Body of pancreas (tissue), 4 donors: Measurements from ENCODE around the gene ARL4A.

Experiments used
- CTCF ChIP-seq, 7 experiments: fragments of 450-650 bp in 4 of 7; fragments of 200-600 bp in 3 of 7; sonication (generic) in 3 of 7; IDR thresholded peaks; one replicate each; pipeline ENCODE4 v1.5.1; 2016 to 2019; ENCODE audit warnings: antibody characterized with exemption in 7 of 7
- POLR2A ChIP-seq, 3 donors: fragments of 450-650 bp; IDR thresholded peaks; one replicate each; pipeline ENCODE4 v1.6.1; 2016; ENCODE audit warnings: antibody characterized with exemption in 3 of 3, mild to moderate bottlenecking in 2 of 3

- TF ChIP-seq CTCF (IDR thresholded peaks at IDR 0.05) (no peak), POLR2A (IDR thresholded peaks at IDR 0.05) (no peak)
Measured at GRCh38 chr7:12655161-12655560, 32.3 kb upstream of the ARL4A start.
